Activated CD4-positive, alpha-beta T cell treated with anti-CD3 and anti-CD28 coated beads, Interleukin-2, amount 50 U/mL, for 24 hours (primary cell): ENCODE measurements around the gene HMCN2.

ENCODE experiments used
- DNase-seq, 2 donors: peaks; one replicate each; pipeline ENCODE4 v3.0.0-alpha.2; 2020; ENCODE audit warnings: low read depth in 1 of 2, low spot score in 1 of 2

The HMCN2 gene

GRCh38 chr9:130345009-130345896, 79.7 kb downstream of the HMCN2 start:
- no peak for DNase-seq

GRCh38 chr9:130345897-130346385, 80.4 kb downstream of the HMCN2 start:
- DNase-seq: no peak

GRCh38 chr9:130346431-130346830, 80.9 kb downstream of the HMCN2 start:
- DNase-seq: no peak

- DNase-seq: no peak
Measured at GRCh38 chr9:130347036-130347435, 81.5 kb downstream of the HMCN2 start.

- DNase-seq: no peak
Measured at GRCh38 chr9:130347931-130348330, 82.4 kb downstream of the HMCN2 start.

GRCh38 chr9:130348341-130348740, 82.8 kb downstream of the HMCN2 start:
- DNase-seq: no peak

- DNase-seq: no peak
Measured at GRCh38 chr9:130348881-130349280, 83.3 kb downstream of the HMCN2 start.

GRCh38 chr9:130349398-130349797, 83.8 kb downstream of the HMCN2 start:
- no peak for DNase-seq

- no peak for DNase-seq
Measured at GRCh38 chr9:130351343-130351742, 85.8 kb downstream of the HMCN2 start.

- no peak for DNase-seq
Measured at GRCh38 chr9:130352081-130352480, 86.5 kb downstream of the HMCN2 start.

GRCh38 chr9:130352586-130353285, 87.2 kb downstream of the HMCN2 start:
- DNase-seq: no peak

- DNase-seq: no peak
Measured at GRCh38 chr9:130354378-130354777, 88.8 kb downstream of the HMCN2 start.

- no peak for DNase-seq
Measured at GRCh38 chr9:130354806-130355205, 89.2 kb downstream of the HMCN2 start.

GRCh38 chr9:130356033-130356432, 90.5 kb downstream of the HMCN2 start:
- DNase-seq: no peak

- no peak for DNase-seq
Measured at GRCh38 chr9:130356877-130357584, 91.5 kb downstream of the HMCN2 start.

GRCh38 chr9:130358928-130359327, 93.4 kb downstream of the HMCN2 start:
- no peak for DNase-seq

- no peak for DNase-seq
Measured at GRCh38 chr9:130359819-130360218, 94.3 kb downstream of the HMCN2 start.

GRCh38 chr9:130360672-130361071, 95.1 kb downstream of the HMCN2 start:
- DNase-seq: no peak

- no peak for DNase-seq
Measured at GRCh38 chr9:130361873-130362362, 96.4 kb downstream of the HMCN2 start.

- no peak for DNase-seq
Measured at GRCh38 chr9:130362691-130363090, 97.1 kb downstream of the HMCN2 start.

- no peak for DNase-seq
Measured at GRCh38 chr9:130363755-130364404, 98.3 kb downstream of the HMCN2 start.
